ACHN (cell line): Measurements from ENCODE around the gene B3GNT2.

Experiments
- DNase-seq: peaks from one replicate; pipeline ENCODE4 v3.0.0-alpha.2; 2015
- in situ Hi-C: cut with HindIII; loops from 2 replicates; pipeline ENCODE4 v1.10.0; 2017; ENCODE audit warnings: low sequenced_read_pairs, low pct_ligation_motif_present, low pct_unique_long_range_greater_than_20kb

B3GNT2 gene

DNA sequence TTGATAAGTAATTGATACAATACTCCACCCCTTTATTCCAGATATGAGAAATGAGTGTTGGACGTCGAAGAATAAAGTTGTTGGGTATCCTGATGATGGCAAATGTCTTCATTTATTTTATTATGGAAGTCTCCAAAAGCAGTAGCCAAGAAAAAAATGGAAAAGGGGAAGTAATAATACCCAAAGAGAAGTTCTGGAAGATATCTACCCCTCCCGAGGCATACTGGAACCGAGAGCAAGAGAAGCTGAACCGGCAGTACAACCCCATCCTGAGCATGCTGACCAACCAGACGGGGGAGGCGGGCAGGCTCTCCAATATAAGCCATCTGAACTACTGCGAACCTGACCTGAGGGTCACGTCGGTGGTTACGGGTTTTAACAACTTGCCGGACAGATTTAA, 26.3 kb downstream of the B3GNT2 start:
- DNase-seq, result no peak
- in situ Hi-C loops, result no loop called here

DNA sequence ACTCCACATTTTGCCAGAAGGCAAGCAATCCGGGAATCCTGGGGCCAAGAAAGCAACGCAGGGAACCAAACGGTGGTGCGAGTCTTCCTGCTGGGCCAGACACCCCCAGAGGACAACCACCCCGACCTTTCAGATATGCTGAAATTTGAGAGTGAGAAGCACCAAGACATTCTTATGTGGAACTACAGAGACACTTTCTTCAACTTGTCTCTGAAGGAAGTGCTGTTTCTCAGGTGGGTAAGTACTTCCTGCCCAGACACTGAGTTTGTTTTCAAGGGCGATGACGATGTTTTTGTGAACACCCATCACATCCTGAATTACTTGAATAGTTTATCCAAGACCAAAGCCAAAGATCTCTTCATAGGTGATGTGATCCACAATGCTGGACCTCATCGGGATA, 26.8 kb downstream of the B3GNT2 start:
- in situ Hi-C loops, result no loop called here

DNA sequence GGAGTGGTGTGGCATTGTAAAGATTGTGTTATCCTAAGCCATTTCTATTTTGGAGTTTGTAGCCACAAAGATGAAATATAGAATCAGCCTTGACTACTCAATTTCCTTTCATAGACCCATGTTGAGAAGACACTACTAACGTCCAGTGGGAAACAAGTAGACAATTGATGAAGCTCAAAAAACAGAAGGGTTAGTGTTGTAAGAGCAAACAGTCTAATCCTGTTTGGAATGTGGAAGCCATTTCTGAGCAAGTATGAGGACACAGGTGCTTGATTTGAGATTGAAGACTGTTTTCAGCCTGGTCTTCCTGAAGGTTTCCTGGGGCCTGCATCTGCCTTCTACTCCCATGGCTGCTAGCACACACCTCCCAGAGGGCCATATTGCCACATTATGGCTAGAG, 29.1 kb downstream of the B3GNT2 start:
- no peak for DNase-seq
- in situ Hi-C loops, result no loop called here

More for the DNA sequence above, 26.8 kb downstream of the B3GNT2 start:
- DNase-seq, result no peak

DNA sequence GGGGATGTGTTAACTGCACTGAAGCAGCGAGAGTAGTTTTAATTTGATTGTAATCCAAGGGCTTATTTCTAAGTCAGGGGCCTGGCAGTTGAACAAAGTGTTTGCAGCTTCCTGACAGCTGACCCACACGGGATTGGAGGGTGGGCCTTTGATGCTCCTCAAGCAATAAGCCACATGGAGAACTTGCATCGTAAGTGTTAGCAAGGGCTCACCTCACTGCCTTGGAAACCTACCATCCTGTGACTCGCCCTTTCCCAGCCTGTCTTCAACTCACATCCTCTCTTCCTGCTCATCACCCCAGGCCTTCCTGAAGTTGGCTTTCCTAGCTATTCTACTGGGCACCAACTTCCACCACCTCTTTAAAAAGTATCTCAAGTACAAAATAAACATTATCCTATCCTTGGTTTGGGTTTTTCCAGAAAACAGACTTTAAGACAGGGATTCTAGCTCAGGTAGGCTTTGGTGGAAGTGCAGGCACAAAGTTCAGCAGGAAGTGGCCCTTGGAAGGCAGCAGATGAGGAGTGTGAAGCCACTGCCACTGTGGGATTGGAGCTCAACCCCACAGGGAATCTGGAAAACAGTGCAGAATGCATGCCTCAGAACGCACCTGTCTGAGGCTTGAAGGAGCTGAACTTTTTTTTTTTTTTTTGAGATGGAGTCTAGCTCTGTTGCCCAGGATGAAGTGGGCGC, 31.6 kb downstream of the B3GNT2 start:
- in situ Hi-C loops, result no loop called here
- DNase-seq, result no peak

DNA sequence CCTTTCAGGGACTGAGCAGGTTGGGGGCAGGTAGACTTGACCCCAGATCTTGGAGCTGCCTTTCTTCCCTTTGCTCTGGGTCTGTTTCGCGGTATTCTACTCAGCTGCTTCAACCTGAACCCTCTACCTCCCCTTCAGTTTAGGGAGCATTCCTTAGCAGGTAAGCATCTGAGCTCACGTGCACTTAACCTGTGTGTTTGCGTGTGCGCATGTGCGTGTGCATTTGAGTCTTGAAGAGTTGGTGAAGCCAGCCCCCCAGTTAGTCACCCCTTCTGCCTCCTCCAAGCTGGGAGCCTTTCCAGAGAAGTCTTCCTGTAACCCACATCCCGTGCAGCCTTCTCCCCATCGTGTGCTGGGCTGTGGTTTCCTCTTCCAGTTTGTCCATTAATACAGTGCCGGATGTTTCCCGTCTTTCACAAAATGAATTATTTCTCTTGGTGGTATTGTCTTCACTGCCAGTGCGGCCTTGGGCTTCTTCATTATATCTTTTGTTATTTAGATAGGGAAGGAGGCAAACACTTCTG, 33.2 kb downstream of the B3GNT2 start:
- in situ Hi-C loops, result no loop called here
- DNase-seq, result no peak

DNA sequence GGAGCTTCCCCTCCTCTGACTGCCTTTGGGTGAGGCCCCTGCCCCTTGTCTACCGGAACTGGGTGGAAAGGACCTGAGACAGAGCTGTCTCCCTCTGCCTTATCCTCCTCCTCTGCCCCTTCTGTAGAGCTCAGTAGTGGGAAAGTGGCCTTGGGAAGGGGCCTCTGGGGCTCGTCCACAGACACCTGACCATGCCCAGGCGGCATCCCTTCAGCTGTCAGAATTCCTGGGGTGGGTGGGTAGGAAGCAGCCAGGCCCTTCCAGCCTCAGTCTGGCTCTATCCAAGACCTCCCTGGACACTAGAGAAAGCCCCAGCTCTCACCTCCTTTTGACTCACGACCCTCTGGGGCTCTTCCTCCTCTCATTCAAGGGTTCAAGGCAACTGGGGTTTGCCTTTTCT, 35.6 kb downstream of the B3GNT2 start:
- DNase-seq, result no peak
- in situ Hi-C loops, result no loop called here

DNA sequence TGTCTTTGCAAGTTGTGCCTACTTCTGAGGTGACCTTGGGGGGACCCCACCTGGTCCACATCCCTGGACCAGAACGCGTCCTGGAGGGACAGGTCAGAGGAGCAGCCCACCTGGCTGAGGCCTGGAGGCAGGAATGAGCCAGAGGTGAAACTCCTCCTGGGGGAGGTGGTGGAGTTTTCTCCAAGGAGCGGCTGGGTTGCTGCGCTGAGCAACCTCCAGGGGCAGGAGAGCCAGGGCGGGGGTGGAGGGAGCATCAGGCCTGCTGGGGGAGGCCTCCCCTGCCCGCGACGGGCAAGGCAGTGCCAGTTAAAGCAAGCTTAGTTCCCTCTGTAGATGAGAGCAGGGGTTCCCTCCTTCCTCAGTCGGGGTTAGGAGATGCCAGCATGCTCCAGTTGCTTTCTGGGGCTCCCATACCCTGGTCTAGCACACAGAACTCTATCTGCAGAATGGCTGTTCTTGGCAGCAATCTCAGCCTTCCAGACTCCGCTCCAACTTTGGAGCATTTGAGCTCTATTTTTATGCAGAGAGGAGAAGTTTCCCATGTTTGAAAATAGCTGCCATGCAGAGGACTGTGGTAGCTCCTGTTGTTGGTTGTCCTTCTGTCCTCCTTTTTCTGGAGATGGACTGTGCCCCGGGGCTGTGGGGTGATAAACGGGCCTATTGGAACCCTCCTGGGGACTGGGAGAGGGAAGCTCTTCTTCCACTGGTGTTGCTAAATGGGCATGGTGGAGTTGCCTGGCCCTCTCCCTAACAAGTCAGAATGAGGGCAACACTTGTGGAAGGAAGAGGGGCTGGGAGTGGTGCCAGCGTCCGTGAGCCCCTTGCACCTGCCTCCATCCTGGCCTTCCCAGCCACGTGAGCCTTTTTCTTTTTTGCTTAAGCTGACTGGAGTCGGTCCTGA, 39.1 kb downstream of the B3GNT2 start:
- DNase-seq, result no peak
- in situ Hi-C loops, result no loop called here

DNA sequence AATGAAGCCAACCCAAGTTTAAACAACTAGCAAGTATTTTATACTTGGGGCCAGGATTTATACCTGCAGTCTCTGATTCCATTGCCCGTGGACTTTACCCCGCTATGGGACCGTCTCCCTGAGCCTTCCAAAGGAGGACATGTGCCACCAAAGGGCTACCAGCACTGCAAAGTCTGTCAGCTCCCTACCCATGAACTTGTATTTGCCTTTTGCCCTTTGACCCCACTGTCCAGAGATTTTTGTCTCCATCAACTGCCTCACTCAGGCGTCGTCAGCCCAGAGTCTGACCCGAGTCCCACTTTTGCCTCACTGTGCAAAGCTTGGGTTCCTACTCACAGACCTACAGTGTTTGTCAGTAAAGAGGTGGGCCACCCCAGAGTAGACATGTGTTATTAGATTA, 40.6 kb downstream of the B3GNT2 start:
- in situ Hi-C loops, result no loop called here

DNA sequence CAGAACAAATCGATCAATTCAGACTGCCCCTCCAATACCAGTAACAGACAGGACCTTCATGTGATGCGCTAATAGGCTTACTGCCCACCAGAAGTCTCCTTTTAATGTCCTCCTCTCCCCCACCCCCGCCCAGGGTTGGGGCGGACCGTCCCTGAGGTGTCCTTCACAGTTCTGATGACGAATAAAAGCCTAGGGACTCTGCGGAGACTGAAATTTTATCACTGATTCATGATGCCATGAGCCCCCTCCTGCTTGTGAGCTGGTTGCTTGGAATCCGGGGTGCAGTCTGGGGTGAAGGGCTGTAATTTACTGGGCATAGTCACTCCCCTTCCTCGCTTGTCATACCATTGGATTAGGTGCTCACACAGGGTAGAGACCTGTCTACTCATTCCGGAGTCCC, 42.3 kb downstream of the B3GNT2 start:
- no peak for DNase-seq
- in situ Hi-C loops, result no loop called here

More for the DNA sequence above, 40.6 kb downstream of the B3GNT2 start:
- no peak for DNase-seq

DNA sequence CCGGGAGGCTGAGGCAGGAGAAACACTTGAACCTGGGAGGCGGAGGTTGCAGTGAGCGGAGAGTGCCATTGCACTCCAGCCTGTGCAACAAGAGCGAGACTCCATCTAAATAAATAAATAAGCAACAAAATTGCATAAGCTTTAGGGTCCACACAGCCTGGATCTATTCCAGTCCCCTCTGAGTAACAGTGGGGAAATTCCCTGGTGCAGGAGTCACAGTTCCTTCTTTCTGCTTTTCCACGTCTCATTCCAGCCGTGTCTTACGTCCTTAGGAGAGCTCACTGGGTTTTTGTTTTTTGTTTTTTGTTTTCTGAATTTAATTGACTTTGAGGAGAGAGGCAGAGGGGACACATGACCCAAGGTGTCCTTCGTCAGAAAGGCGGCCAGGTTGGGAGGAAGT, 44.6 kb downstream of the B3GNT2 start:
- in situ Hi-C loops, result no loop called here

DNA sequence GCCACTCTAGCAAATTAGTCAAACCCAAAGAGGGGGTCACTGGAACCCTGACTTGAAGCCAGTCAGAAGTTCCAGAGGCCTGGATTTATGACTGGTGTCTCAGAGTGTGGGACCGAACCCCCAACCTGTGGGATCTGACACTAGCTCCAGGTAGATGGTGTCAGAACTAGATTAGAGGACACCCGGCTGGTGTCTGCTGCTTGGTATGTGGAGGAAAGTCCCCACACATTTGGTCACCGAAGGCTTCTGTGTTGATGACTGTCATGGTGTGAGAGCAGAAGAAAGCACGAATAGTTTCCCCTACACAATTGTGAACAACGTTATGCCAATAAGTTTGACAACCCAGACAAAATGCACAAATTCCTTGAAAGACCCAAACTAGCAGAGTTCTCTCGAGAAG, 48.1 kb downstream of the B3GNT2 start:
- in situ Hi-C loops, result no loop called here
- DNase-seq, result no peak

More for the DNA sequence above, 44.6 kb downstream of the B3GNT2 start:
- no peak for DNase-seq

DNA sequence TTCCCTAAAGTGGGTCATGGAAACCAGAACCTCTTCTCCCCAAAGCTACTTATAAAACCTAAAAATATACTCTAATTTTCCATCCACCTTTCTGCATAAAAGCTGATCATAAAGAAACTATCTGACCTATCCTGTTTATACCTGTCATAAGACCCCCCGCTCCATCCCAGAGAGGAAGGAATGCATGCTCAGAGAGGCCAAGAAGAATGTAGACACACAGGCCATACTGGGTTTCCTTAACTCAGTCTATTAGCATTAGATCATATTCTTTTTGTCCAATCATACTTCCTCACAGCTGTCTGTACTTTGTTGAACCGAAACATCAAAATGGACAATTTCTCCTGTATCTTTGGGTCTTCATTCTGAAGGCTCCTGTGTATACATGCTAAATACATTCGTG, 52.3 kb downstream of the B3GNT2 start:
- in situ Hi-C loops, result no loop called here
- no peak for DNase-seq

DNA sequence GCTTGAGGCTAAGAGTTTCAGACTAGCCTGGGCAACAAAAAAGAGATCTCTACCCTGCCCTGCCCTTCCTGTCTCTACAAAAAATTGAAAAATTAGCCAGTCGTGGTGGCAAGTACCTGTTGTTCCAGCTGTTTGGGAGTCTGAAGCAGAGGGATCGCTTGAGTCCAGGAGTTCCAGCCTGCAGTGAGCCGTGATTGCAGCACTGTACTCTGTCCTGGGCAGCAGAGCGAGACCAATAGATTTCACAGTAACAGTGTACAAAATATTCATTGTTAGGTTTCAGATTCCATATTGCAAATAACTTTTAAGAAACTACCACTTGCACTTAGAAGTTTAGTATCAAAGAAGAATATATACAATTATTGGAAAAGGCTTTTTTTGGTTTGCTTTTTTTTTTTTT, 54.3 kb downstream of the B3GNT2 start:
- in situ Hi-C loops, result no loop called here

DNA sequence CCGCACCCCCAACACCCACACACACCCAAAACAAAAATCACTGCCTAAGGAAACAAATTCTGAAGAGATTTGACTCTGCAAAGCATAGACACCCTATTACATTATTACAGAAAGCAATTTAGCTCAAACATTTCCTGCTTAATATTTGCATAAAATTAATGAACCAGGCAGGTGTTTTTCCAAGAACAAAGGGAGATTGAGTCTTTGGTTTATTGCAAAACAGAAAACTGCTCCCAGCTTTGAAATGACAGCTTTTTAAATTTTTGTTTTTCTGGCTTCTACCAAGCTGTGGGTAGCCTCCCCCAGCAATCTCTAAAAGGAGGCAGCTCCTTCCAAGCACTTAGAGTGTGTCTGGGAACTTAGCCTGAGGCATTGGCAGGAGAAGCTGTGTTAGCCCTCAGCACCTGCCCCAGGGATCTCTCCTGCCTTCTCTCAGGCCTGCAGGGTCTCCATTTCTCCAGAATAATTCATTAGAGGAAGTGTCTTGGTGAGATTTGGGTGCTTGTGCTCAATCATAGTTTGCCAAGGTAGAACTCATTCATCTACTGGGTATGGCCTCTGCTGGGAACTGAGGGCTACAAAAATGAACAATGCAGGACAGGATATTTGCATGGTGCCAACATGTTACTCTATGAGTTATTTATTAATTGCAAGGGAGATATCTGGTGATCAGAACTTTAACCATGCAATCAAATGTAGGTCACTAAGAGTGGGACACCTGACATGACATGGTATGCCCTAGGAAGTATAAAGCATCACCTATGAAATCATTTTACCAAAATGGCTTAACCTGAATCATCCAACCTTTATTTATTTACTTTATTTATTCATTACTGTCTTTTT, 58.7 kb downstream of the B3GNT2 start:
- no peak for DNase-seq
- in situ Hi-C loops, result no loop called here

More for the DNA sequence above, 54.3 kb downstream of the B3GNT2 start:
- no peak for DNase-seq

DNA sequence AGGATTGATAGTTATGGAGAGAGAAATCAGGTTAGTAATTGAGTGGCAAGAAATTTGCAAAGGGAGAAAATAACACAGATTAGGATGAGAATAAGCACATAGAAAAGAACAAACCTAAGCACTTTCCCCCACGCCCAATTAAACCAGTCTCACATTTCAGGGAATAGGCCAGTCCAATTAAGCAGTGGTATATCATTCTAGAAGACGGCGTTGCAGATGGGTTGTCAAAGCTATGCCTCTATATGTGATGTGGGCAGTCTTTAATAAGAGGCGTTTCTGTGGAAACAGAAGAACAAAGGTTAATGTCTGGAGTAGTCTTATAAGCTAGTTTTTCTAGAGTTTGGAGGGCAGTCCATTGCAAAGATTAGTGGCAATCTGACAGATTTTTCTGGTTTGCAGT, 61.6 kb downstream of the B3GNT2 start:
- in situ Hi-C loops, result no loop called here
- DNase-seq, result no peak

DNA sequence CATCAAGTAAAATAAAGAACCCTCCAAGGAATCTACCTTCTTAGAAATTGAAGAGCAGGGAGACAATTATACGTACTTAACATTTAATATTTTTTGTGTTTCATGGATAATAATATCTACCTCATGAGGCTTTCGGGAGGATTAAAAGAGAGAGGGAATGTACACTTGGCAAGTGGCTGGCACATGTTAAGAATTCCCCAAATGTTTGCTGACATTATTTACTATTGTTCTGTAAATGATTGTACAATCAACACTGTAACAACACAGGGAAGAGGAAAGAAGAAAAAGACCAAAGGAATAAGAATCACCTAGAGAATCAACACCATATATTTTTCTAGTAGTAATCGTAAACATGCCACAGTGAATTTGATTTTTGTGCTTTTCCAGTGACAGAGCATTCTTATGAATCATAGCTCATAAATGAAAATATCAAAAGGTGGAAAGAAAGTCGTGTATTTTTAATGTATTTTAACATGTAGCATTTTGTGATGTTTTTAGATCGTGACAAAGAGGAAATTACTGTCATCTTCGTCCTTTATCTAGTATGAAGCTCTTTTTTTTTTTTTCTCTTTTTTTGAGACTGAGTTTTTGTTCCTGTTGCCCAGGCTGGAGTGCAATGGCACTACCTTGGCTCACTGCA, 67.3 kb downstream of the B3GNT2 start:
- no peak for DNase-seq
- in situ Hi-C loops, result no loop called here

DNA sequence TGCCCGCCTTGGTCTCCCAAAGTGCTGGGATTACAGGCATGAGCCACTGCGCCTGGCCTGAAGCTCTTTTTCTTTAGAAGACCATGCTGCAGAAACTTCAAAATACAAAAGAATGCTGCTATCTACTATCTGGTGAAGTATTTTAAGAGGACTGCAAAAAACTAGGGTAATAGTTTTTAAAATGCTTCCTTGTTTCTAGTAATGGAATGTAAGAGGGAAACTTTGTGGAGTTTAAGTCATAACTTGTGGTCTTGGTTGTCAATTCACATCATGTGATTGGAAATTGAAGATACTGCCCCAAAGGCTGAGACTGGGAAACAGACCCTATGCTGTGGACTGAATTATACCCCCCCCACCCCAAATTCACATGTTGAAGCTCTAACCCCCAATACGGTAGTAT, 68.3 kb downstream of the B3GNT2 start:
- in situ Hi-C loops, result no loop called here
- DNase-seq, result no peak

DNA sequence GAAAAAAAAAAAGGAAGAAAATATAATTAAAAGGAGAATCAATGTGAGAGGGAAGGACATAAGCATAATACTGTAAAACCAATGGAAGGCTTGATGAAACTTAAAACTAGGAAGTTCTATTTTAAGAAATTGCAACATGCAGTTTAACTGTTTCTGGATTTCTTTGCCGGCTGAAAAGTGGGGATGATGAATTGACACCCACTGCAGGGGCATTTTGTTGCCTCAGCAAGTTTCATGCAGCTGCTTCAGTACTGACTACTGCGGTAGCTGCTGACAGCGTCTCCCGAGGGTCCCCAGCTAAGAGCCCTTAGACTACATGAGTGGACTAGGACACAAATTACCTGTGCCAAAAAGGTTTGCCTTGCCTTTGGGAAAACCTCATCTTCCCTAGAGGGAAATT, 69.2 kb downstream of the B3GNT2 start:
- in situ Hi-C loops, result no loop called here
- no peak for DNase-seq
